HT-29 (cell line): ENCODE results near the gene CDK12. TPM values are rescaled to one million over a fixed set of nuclear protein-coding genes. Genes with fewer than 3 reads are reported as not detected.
A peak's percentile ranks its signal among the peaks of the same experiment; 100 is the strongest.

Source experiments
- DNase-seq: peaks from one replicate; pipeline ENCODE4 v3.0.0-alpha.2; 2015; ENCODE audit warnings: low spot score
- total RNA-seq: library from RNA; depleted of rRNA; stranded (reverse); fragments of >200 nt; shearing (Covaris generic); gene quantifications from 2 replicates; pipeline ENCODE4 v1.2.3, GENCODE V29; 2014

The CDK12 gene
- total RNA-seq, 1 experiment from 2014 or later = 53.5 TPM

DNA sequence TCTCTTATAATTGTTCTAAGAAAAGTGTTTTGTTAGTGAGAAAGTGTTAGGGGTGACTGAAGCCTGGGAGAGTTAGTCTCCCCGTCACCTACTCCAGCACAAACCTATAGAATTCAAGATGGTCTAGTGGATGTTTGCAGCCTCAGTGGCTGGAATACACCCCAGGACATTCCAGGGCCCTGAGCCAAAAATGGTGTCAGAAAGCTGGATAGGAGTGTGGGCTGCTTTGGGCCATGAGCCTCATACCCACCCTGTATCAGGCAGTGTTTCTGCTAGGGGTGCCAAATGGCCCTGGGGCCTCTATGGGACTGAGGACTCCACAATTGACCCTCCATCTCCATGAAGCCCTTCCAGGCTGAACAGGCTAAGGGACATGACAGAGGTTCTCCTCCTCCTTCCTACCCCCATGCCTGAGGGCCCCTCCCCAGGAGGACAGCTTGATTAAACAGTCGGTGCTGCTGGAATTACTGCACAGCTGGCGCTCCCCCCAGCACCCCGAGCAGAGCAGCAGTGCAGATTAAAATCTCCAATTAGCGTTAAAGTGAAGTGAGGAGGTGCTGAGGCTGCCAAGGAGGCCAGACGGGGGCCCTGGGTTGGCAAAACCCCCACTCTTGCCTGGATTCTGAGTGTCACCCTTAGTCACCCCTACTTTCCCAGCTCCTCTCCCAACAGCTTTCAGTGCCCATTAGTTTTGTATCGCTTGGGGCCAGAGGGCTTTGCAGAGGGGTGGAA lies 87.4 kb downstream of the CDK12 start:
- DNase-seq = no peak

- DNase-seq = no peak
These were observed 88.7 kb downstream of the CDK12 start for GRCh38 chr17:39549747-39550573.

DNA sequence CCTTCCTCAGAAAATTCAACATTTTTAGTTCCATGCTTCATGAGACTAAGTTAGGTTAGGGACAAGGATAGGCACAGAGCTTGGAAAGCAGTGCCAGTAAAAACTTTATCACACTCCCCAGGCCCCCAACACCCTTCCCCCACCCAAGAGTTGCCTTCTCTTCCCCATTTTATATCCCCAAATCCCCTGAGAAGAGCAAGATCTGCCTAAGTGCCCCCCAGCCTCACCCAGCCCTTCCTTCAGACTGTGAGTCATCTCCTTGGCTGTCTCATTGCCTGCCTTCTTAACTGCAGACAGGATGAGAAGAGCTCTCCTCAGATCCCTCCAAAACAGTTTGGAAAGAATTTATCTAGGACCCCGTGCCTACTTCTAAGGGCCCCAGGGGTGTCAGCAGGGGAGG lies 90.6 kb downstream of the CDK12 start:
- no peak for DNase-seq

DNA sequence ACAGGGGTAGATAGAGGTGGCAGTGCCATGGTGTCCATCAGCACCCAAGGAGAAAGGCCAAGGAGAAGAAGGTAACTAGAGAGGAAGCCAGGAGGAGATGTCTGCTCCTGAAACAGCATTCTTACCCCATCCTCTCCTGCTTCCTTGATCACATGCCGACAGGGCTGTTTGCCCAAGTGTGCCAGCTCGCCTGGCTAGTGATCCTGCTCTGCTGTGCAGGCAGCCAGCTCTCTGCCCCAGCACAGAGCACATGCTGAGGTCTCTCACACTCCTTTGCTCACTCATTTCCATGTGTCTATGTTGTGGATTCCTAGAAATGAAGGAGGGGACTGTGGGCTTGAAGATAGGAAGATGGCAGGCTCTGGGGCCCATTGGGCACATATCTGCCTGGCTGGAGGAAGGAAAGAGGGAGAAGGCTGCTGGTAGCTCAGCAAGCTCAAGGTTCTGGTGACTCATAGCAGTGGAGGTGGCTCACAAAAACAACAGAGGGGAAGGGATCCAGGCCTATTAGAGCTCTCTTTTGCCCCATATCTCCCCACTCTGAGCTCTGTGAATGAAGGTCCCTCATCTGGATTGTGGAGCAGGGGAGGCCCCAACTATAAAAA lies 92.2 kb downstream of the CDK12 start:
- no peak for DNase-seq

DNA sequence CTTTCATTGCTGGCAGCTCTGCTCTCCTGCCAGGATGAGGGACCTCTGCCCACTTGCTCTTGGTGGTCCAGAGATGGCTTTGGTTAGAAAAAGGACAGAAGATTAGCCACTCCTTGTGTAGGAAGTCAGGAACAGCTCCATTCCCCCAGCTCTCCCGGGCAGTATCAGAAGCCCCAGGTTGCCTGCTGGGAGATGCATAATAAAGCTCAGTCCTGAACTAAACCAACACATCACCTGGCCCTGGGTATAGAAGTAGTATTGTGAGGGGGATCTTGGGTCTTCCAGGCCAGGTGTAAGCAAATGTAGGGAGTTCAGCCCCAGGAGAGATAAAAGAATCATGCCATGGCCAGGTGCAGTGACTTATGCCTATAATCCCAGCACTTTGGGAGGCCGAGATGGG lies 94.1 kb downstream of the CDK12 start:
- no peak for DNase-seq

DNA sequence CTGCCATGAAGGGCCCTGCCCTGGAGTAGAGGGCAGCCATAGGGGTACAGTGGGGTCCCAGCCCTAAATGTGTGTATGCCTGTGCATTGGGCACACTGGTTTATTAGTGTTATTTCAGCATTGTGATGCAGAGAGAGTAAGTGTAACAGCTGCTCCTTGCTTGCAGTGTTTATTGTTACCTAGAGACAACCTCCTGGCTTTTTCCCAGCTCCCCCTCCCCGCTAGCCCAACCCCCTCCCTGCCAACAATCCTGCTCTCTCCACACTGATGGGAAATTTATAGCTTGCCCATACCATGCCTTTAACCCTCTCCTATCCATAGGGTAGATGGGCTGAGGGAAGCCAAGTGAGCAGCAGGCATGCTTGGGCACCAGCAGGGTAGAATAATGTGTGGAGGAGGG lies 95.1 kb downstream of the CDK12 start:
- DNase-seq = no peak

- no peak for DNase-seq
These were observed 101.1 kb downstream of the CDK12 start for GRCh38 chr17:39562395-39562794.

DNA sequence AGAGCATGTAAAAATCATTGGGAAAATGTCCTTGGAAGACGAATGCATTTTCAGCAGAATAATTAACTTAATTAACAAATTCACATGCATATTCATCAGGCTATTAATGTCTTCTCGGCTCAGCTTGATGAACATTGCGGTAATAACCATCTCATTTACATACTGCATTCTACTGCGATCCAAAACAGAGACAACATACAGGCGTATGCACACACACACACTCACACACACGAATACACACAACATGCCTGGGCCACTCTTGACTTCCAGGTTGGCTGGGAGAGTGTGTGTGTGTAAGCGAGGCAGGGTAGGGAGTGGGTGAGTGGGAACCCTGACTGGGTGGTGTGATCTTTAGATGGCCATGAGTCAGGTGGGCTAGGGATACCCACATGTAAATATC lies 101.7 kb downstream of the CDK12 start:
- DNase-seq = no peak

GRCh38 chr17:39563476-39563875 lies 102.2 kb downstream of the CDK12 start:
- DNase-seq = no peak

DNA sequence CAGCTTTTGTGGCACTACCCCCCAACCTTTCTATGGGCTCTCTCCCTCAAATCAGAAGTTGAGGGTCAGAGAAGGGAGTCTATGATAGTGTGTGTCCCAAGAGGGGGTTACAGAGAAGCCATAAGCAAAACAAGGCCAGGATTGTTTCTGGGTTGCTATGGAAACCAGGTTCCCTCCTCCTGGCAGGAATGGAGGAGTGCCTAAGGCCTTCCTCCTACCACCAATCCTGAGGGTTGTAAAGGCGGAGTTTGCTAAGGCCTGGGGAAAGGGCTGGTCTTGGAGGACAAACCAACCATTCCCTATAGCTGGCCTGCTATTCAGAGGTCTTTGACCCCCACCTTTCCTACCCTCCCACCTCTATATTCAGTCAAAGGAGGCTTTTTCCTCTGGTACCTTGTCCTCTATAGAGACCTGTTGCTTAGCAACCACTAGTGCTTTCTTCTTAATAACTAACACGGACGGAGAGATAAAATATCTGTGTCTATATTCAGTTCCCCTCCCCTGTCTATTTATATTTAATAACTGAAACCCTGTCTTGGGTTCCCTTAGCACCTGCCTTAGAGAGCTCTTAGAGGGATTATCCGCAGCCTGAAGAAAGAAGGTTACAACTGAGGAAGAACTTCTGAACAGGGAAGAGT lies 103.0 kb downstream of the CDK12 start:
- peak; percentile 36 for DNase-seq

DNA sequence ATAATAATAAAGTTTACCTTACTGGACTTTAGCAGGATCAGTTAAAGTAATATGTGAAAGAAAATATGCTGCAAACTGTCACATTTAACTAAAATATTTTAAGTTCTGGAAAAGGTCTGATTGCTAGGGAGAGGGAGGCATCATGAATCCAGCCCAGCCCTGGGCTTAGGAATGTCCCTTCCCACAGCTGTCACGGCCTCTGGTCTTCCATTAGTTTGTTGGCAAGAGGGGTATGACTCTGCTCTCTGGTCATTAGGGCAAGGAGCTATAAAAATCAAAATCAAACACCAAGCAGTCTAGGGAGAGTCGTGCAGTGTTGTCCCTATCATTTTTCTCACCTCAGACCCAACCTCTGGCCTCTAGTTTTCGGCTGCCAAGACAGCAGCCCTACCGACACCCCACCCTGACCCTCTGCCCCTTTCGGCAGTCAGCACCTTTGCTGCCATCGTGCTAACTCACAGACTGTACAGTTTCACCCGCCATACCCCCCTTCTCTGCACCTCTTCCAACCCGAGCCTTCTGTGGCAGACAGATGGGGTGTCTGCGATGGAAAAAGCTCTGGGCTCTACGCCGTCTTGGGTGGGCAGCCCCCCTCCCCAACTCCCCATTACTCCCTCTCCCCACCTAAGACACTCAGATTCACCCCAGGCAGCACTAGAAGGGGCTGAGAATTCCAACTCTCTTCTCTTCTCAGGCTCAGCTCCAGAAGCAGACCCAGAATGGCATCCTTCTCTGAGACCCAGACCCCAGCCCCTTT lies 105.0 kb downstream of the CDK12 start:
- no peak for DNase-seq

GRCh38 chr17:39568702-39569101 lies 107.4 kb downstream of the CDK12 start:
- DNase-seq = no peak

GRCh38 chr17:39569126-39569525 lies 107.8 kb downstream of the CDK12 start:
- no peak for DNase-seq

- no peak for DNase-seq
These were observed 110.8 kb downstream of the CDK12 start for GRCh38 chr17:39572121-39572520.

DNA sequence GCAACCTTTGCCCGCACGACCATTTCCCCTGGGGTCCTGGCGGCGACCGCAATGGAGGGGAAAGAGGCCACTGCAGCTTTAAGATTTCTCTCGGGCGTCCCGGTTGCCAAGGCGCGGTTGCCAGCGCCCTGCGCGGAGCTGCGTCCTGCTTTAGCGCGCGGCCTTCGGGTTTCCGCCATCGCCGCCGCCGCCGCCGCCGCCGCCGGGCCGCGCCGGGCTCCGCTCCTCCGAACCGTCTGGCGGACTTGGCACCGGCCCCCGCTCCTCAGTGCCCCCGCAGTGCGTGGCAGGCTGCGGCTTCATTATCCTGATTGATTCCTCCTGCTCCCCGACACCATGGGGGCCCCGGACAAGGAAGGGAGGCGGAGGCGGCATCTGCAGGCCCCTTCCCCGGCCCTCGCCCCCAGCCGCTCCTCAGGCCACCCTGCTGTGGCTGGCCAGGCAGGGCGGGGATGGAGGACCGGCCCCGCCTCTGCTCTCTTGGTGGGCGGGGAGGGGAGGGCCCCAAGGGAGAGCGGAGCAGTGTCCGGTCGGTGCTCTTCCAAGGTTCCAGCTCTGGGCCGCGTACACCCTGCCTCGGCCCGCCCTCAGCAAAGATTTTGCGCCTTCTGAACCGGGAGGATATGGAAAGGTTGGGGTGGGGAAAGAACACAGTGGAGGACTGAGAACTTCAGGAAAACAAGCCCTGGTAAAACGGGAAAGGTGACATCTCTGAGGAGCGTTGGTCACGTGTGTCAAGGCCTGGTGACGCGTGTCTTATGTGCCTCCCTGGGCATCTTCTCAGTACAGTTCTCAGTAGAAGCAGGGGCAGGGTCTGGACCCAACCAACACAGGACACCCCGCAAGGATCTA lies 112.4 kb downstream of the CDK12 start:
- DNase-seq = peak; percentile 56

GRCh38 chr17:39576187-39576586 lies 114.9 kb downstream of the CDK12 start:
- peak; percentile 28 for DNase-seq

- DNase-seq = no peak
These were observed 117.0 kb downstream of the CDK12 start for GRCh38 chr17:39578272-39578671.

GRCh38 chr17:39579318-39580081 lies 118.2 kb downstream of the CDK12 start:
- no peak for DNase-seq

DNA sequence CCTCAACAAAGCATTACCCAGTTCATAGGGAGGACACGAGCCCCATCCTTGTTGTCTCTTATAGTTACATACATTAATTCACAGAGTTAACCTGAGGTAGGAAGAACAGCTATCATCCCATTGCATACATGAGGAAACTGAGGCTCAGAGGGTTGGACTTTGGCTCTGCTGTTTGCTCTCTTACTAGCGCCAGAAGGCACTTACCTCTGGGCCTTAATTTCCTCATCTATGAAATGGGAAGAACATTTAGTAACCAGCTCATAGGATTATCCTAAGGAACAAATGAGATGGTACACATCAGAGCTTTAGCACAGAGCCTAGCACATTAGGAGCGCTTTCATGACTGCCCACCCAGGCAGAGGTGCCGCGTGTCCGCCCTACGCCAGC lies 118.8 kb downstream of the CDK12 start:
- no peak for DNase-seq
